ENCODE results near the gene GDPD5.

GDPD5 gene

DNA sequence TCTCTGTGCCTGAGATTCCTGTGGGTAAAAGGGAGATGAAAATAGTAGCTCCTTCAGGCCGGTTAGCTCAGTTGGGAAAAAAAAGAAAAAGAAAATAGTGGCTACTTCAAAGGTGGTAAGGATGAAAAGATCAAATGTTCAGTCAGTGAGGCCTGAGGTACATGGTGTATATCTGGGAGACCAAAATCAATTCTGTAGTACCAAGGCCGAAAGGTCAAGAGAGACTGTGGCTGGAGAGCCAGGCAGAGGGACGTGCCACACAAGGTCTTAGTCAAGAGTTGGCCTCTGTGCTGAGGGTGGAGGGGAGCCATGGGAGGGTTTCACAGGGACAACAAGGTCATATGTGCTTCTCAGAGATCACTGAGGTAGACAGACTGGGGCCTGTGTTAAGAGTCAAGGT is 4.8 kb upstream of the GDPD5 start:
- H2AFZ ChIP-seq (ENCODE audit: low read depth, low read length, severe bottlenecking) = no peak overlapping the region
- H3K4me3 ChIP-seq (ENCODE audit: insufficient read depth, low read length, poor library complexity, severe bottlenecking) = no peak overlapping the region
- H3K27me3 ChIP-seq (ENCODE audit: low read length) = no peaks in the 10 kb centered on the region
- H3K36me3 ChIP-seq (ENCODE audit: low read length) = no peaks in the 10 kb centered on the region
- H3K79me2 ChIP-seq (ENCODE audit: insufficient read depth, low read length) = no peaks in the 10 kb centered on the region
- H3F3A ChIP-seq (ENCODE audit: insufficient read depth) = no peaks in the 10 kb centered on the region
- H3K9me2 ChIP-seq (replicated peaks; ENCODE audit: insufficient read depth, low read length) = no peaks in the 10 kb centered on the region
- H4K20me1 ChIP-seq (ENCODE audit: low read depth, low read length) = no peaks in the 10 kb centered on the region
- TF ChIP-seq EZH2phosphoT487 (conservative IDR thresholded peaks at IDR 0.05; ENCODE audit: low read length) = no peak
- TF ChIP-seq, protein P1, sequence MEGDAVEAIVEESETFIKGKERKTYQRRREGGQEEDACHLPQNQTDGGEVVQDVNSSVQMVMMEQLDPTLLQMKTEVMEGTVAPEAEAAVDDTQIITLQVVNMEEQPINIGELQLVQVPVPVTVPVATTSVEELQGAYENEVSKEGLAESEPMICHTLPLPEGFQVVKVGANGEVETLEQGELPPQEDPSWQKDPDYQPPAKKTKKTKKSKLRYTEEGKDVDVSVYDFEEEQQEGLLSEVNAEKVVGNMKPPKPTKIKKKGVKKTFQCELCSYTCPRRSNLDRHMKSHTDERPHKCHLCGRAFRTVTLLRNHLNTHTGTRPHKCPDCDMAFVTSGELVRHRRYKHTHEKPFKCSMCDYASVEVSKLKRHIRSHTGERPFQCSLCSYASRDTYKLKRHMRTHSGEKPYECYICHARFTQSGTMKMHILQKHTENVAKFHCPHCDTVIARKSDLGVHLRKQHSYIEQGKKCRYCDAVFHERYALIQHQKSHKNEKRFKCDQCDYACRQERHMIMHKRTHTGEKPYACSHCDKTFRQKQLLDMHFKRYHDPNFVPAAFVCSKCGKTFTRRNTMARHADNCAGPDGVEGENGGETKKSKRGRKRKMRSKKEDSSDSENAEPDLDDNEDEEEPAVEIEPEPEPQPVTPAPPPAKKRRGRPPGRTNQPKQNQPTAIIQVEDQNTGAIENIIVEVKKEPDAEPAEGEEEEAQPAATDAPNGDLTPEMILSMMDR (IDR thresholded peaks at IDR 0.05; ENCODE audit: insufficient read depth, low read length, poor library complexity, severe bottlenecking) = no peak
- no peak overlapping the region for H3K9ac ChIP-seq (ENCODE audit: low read length)
- no peak overlapping the region for H3K27ac ChIP-seq (ENCODE audit: low read depth, low read length)
- no peaks in the 10 kb centered on the region for H3K9me3 ChIP-seq (ENCODE audit: insufficient read depth, low read length)
- H3K4me2 ChIP-seq (ENCODE audit: low read depth, low read length, poor library complexity, severe bottlenecking) = no peak overlapping the region

GRCh38 chr11:75527938-75528735 is 2.4 kb upstream of the GDPD5 start:
- no peaks in the 10 kb centered on the region for H3K27me3 ChIP-seq (ENCODE audit: low read length)
- H3K4me2 ChIP-seq (ENCODE audit: low read depth, low read length, poor library complexity, severe bottlenecking) = no peak overlapping the region
- H4K20me1 ChIP-seq (ENCODE audit: low read depth, low read length) = no peaks in the 10 kb centered on the region
- H2AFZ ChIP-seq (ENCODE audit: low read depth, low read length, severe bottlenecking) = no peak overlapping the region
- H3K4me3 ChIP-seq (ENCODE audit: insufficient read depth, low read length, poor library complexity, severe bottlenecking) = no peak overlapping the region
- H3K9ac ChIP-seq (ENCODE audit: low read length) = no peak overlapping the region
- TF ChIP-seq EZH2phosphoT487 (conservative IDR thresholded peaks at IDR 0.05; ENCODE audit: low read length) = no peak
- TF ChIP-seq, protein P1 (IDR thresholded peaks at IDR 0.05; ENCODE audit: insufficient read depth, low read length, poor library complexity, severe bottlenecking) = no peak
- H3K79me2 ChIP-seq (ENCODE audit: insufficient read depth, low read length) = no peaks in the 10 kb centered on the region
- H3F3A ChIP-seq (ENCODE audit: insufficient read depth) = no peaks in the 10 kb centered on the region
- H3K27ac ChIP-seq (ENCODE audit: low read depth, low read length) = no peak overlapping the region
- H3K9me2 ChIP-seq (replicated peaks; ENCODE audit: insufficient read depth, low read length) = no peaks in the 10 kb centered on the region
- no peaks in the 10 kb centered on the region for H3K36me3 ChIP-seq (ENCODE audit: low read length)
- H3K9me3 ChIP-seq (ENCODE audit: insufficient read depth, low read length) = no peaks in the 10 kb centered on the region

- no peak overlapping the region for H3K4me2 ChIP-seq (ENCODE audit: low read depth, low read length, poor library complexity, severe bottlenecking)
- H3K4me3 ChIP-seq (ENCODE audit: insufficient read depth, low read length, poor library complexity, severe bottlenecking) = no peak overlapping the region
Observed at GRCh38 chr11:75527130-75527529, 1.4 kb upstream of the GDPD5 start.

More at GRCh38 chr11:75527130-75527529, 1.4 kb upstream of the GDPD5 start:
- no peaks in the 10 kb centered on the region for H3K36me3 ChIP-seq (ENCODE audit: low read length)
- H3K27me3 ChIP-seq (ENCODE audit: low read length) = no peaks in the 10 kb centered on the region
- H2AFZ ChIP-seq (ENCODE audit: low read depth, low read length, severe bottlenecking) = no peak overlapping the region
- no peak overlapping the region for H3K9ac ChIP-seq (ENCODE audit: low read length)
- H4K20me1 ChIP-seq (ENCODE audit: low read depth, low read length) = no peaks in the 10 kb centered on the region
- TF ChIP-seq EZH2phosphoT487 (conservative IDR thresholded peaks at IDR 0.05; ENCODE audit: low read length) = no peak
- TF ChIP-seq, protein P1 (IDR thresholded peaks at IDR 0.05; ENCODE audit: insufficient read depth, low read length, poor library complexity, severe bottlenecking) = no peak
- no peaks in the 10 kb centered on the region for H3K9me3 ChIP-seq (ENCODE audit: insufficient read depth, low read length)
- no peaks in the 10 kb centered on the region for H3F3A ChIP-seq (ENCODE audit: insufficient read depth)
- no peaks in the 10 kb centered on the region for H3K9me2 ChIP-seq (replicated peaks; ENCODE audit: insufficient read depth, low read length)
- no peak overlapping the region for H3K27ac ChIP-seq (ENCODE audit: low read depth, low read length)
- H3K79me2 ChIP-seq (ENCODE audit: insufficient read depth, low read length) = no peaks in the 10 kb centered on the region
